Fibroblast of lung (primary cell): ENCODE data around the gene TPPP3. TPM values are rescaled to one million over a fixed set of nuclear protein-coding genes. Genes with fewer than 3 reads are reported as not detected.

Experiments
- DNase-seq, 2 donors: peaks; one replicate each; pipeline versions ENCODE4 v3.0.0 to v3.0.0-alpha.2; 2010; ENCODE audit warnings: low read depth in 2 of 2
- H2AFZ ChIP-seq: 2 replicates; pipeline ENCODE4 v1.5.1; 2012; ENCODE audit warnings: low read length, control low read depth, inconsistent platforms
- H3K27ac ChIP-seq: 2 replicates; pipeline ENCODE4 v1.5.1; 2011; ENCODE audit warnings: low read length, control low read depth; ENCODE audit not compliant: insufficient read depth
- H3K27me3 ChIP-seq: 2 replicates; pipeline ENCODE4 v1.5.1; 2011; ENCODE audit warnings: mild to moderate bottlenecking, low read length; ENCODE audit not compliant: control insufficient read depth, insufficient read depth
- H3K36me3 ChIP-seq: 2 replicates; pipeline ENCODE4 v1.5.1; 2011; ENCODE audit warnings: low read length; ENCODE audit not compliant: control insufficient read depth, insufficient read depth
- H3K4me1 ChIP-seq: 2 replicates; pipeline ENCODE4 v1.5.1; 2011; ENCODE audit warnings: low read length; ENCODE audit not compliant: control insufficient read depth, insufficient read depth; ENCODE audit errors: extremely low read depth
- H3K4me2 ChIP-seq: 2 replicates; pipeline ENCODE4 v1.5.1; 2011; ENCODE audit warnings: low read length, control low read depth; ENCODE audit not compliant: insufficient read depth; ENCODE audit errors: extremely low read depth
- H3K4me3 ChIP-seq, 4 experiments: fragments of 200-600 bp in 1 of 4; sonication (generic) in 1 of 4; replicated peaks in 1 of 4; 2 replicates each; pipeline ENCODE4 v1.5.1; 2011 to 2016; ENCODE audit warnings: low read length in 4 of 4, low read depth in 3 of 4, mild to moderate bottlenecking in 3 of 4, control low read depth in 2 of 4, inconsistent platforms in 1 of 4, mixed read lengths in 1 of 4; ENCODE audit not compliant: insufficient read depth in 1 of 4; ENCODE audit errors: control extremely low read depth in 1 of 4
- H3K79me2 ChIP-seq: 2 replicates; pipeline ENCODE4 v1.5.1; 2012; ENCODE audit warnings: mild to moderate bottlenecking, low read length, inconsistent platforms; ENCODE audit not compliant: control insufficient read depth, insufficient read depth
- H3K9ac ChIP-seq: 2 replicates; pipeline ENCODE4 v1.5.1; 2011; ENCODE audit warnings: mild to moderate bottlenecking, low read length, control low read depth; ENCODE audit not compliant: insufficient read depth
- H3K9me3 ChIP-seq: 2 replicates; pipeline ENCODE4 v1.5.1; 2012; ENCODE audit warnings: low read depth, low read length; ENCODE audit not compliant: control insufficient read depth, insufficient read depth
- H4K20me1 ChIP-seq: 2 replicates; pipeline ENCODE4 v1.5.1; 2011; ENCODE audit warnings: low read length; ENCODE audit not compliant: control insufficient read depth, insufficient read depth; ENCODE audit errors: extremely low read depth
- EZH2 ChIP-seq: IDR thresholded peaks from 2 replicates; pipeline ENCODE4 v1.5.1; 2012; ENCODE audit warnings: low read length, control low read depth, mild to moderate bottlenecking; ENCODE audit errors: missing control alignments
- polyA plus RNA-seq, 2 donors: library from polyadenylated mRNA; depleted of rRNA in 1 of 2; stranded (reverse) in 1 of 2; unstranded in 1 of 2; fragments of >200 nt; gene quantifications; 2 replicates each; pipeline ENCODE4 v1.2.1, GENCODE V29; 2011 to 2012; ENCODE audit warnings: missing spikeins in 1 of 2
- total RNA-seq: library from RNA; depleted of rRNA; stranded (reverse); fragments of >200 nt; gene quantifications from 2 replicates; pipeline ENCODE4 v1.2.1, GENCODE V29; 2014
- TF ChIP-seq, protein P1 (sequence below), 2 donors: IDR thresholded peaks in 1 of 2; conservative IDR thresholded peaks in 1 of 2; 1 replicate in 1 of 2; 2 replicates in 1 of 2; pipeline ENCODE4 v1.5.1; 2011 to 2012; ENCODE audit warnings: low read length in 2 of 2, control low read depth in 1 of 2, inconsistent platforms in 1 of 2, low read depth in 1 of 2, mild to moderate bottlenecking in 1 of 2

TPPP3 gene
- total and polyA plus RNA-seq, 2 donors (not counting 1 experiment from before 2014, with no cell fraction given): 2.9 to 3.8 TPM

DNA sequence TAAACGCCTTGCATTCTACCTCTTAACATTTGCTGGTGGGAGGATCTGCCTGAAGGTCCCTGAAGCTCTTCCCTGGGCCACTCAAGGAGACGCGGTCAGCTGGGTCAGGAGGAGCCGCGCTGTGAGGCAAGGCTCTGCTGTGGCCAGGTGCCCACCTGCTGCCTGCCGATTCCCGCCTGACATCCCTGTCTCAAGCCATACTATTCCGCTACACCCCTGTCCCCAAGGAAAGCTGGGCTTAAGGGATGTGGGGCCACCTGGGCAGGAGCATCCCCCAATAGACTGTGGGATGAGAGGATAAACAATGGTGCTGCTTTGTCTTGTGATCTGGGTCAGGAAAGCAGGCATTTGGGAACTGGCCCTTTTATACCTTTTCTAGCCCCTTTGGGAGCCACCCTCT is 5.1 kb downstream of the TPPP3 start:
- no peak for DNase-seq
- no peak overlapping the region for H3K9ac ChIP-seq
- no peak overlapping the region for H3K27ac ChIP-seq
- no peaks in the 10 kb centered on the region for H3K79me2 ChIP-seq
- H3K36me3 ChIP-seq: no peaks in the 10 kb centered on the region
- no peak overlapping the region for H3K4me3 ChIP-seq
- H3K9me3 ChIP-seq: no peaks in the 10 kb centered on the region
- TF ChIP-seq, protein P1, sequence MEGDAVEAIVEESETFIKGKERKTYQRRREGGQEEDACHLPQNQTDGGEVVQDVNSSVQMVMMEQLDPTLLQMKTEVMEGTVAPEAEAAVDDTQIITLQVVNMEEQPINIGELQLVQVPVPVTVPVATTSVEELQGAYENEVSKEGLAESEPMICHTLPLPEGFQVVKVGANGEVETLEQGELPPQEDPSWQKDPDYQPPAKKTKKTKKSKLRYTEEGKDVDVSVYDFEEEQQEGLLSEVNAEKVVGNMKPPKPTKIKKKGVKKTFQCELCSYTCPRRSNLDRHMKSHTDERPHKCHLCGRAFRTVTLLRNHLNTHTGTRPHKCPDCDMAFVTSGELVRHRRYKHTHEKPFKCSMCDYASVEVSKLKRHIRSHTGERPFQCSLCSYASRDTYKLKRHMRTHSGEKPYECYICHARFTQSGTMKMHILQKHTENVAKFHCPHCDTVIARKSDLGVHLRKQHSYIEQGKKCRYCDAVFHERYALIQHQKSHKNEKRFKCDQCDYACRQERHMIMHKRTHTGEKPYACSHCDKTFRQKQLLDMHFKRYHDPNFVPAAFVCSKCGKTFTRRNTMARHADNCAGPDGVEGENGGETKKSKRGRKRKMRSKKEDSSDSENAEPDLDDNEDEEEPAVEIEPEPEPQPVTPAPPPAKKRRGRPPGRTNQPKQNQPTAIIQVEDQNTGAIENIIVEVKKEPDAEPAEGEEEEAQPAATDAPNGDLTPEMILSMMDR (conservative IDR thresholded peaks at IDR 0.05 in 1 of 2, IDR thresholded peaks at IDR 0.05 in 1 of 2; ENCODE audit: low read depth in 1 of 2, low read length in 2 of 2): no peak
- no peak for TF ChIP-seq EZH2
- peaks cover 20% of the 10 kb centered on the region for H3K27me3 ChIP-seq
- no peak overlapping the region for H2AFZ ChIP-seq
- H3K4me2 ChIP-seq: no peak overlapping the region
- no peaks in the 10 kb centered on the region for H4K20me1 ChIP-seq
- H3K4me1 ChIP-seq: peaks cover 5% of the 10 kb centered on the region

DNA sequence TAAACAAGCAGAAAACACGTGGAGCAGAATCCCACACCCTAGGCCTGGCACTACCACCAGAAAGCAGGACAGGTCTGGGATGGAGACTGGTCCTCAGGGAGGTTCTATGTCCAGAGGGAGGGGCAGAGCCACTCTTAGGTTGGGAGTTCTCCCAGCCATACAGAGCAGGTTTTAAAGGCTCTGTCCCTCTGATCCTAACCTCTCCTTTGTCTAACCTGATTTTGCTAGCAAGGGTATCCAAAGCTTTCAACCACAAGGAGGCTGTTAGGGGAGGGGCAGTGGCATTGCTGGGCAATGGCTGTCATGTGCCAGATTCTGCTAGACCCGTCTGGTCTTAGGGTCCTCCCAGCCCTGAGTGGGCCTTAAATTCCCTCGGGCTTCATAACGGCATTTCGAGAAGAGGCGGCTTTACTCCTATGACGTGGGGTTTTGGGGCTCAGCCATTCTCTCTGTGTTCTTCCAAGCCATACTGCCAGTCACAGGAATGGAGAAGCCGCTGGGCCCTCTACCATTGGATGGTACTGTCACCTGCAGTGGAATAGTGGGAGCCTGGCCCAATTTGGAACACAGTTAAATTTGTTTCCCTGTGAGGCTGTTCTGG is 5.7 kb downstream of the TPPP3 start:
- TF ChIP-seq EZH2: no peak
- TF ChIP-seq, protein P1 (conservative IDR thresholded peaks at IDR 0.05 in 1 of 2, IDR thresholded peaks at IDR 0.05 in 1 of 2; ENCODE audit: low read depth in 1 of 2, low read length in 2 of 2): no peak
- H4K20me1 ChIP-seq: no peaks in the 10 kb centered on the region

GRCh38 chr16:67386861-67387455 is 6.3 kb downstream of the TPPP3 start:
- H4K20me1 ChIP-seq: no peaks in the 10 kb centered on the region
- no peaks in the 10 kb centered on the region for H3K79me2 ChIP-seq
- peaks cover 20% of the 10 kb centered on the region for H3K27me3 ChIP-seq
- TF ChIP-seq, protein P1 (conservative IDR thresholded peaks at IDR 0.05 in 1 of 2, IDR thresholded peaks at IDR 0.05 in 1 of 2; ENCODE audit: low read depth in 1 of 2, low read length in 2 of 2): no peak
- TF ChIP-seq EZH2: no peak
- H3K4me3 ChIP-seq: no peak overlapping the region
- DNase-seq: no peak
- H3K27ac ChIP-seq: no peak overlapping the region
- no peak overlapping the region for H3K9ac ChIP-seq
- no peaks in the 10 kb centered on the region for H3K4me1 ChIP-seq
- no peaks in the 10 kb centered on the region for H3K36me3 ChIP-seq
- H3K9me3 ChIP-seq: no peaks in the 10 kb centered on the region
- H3K4me2 ChIP-seq: no peak overlapping the region
- H2AFZ ChIP-seq: no peak overlapping the region

More for the DNA sequence above, 5.7 kb downstream of the TPPP3 start:
- H3K79me2 ChIP-seq: no peaks in the 10 kb centered on the region
- no peak overlapping the region for H3K4me2 ChIP-seq
- H3K9ac ChIP-seq: no peak overlapping the region
- H3K4me1 ChIP-seq: peaks cover under 1% of the 10 kb centered on the region
- no peak overlapping the region for H3K27ac ChIP-seq
- H3K27me3 ChIP-seq: peaks cover 20% of the 10 kb centered on the region
- H3K4me3 ChIP-seq: no peak overlapping the region
- no peak overlapping the region for H2AFZ ChIP-seq
- H3K36me3 ChIP-seq: no peaks in the 10 kb centered on the region
- no peak for DNase-seq
- H3K9me3 ChIP-seq: no peaks in the 10 kb centered on the region
